ENCODE data around the gene PRCD.

Gene PRCD

GRCh38 chr17:76568811-76569221 lies 29.0 kb downstream of the PRCD start:
- no peak overlapping the region for H3K27ac ChIP-seq
- TF ChIP-seq CTCF (conservative IDR thresholded peaks at IDR 0.05): no peak

GRCh38 chr17:76569607-76570279 lies 29.9 kb downstream of the PRCD start:
- TF ChIP-seq CTCF (conservative IDR thresholded peaks at IDR 0.05): no peak

GRCh38 chr17:76570457-76570856 lies 30.6 kb downstream of the PRCD start:
- TF ChIP-seq CTCF (conservative IDR thresholded peaks at IDR 0.05): no peak
- no peak overlapping the region for H3K27ac ChIP-seq

More at GRCh38 chr17:76569607-76570279, 29.9 kb downstream of the PRCD start:
- no peak overlapping the region for H3K27ac ChIP-seq

- H3K27ac ChIP-seq: no peak overlapping the region
Observed at GRCh38 chr17:76570877-76571471, 31.1 kb downstream of the PRCD start.

GRCh38 chr17:76572201-76572910 lies 32.5 kb downstream of the PRCD start:
- TF ChIP-seq CTCF (conservative IDR thresholded peaks at IDR 0.05): no peak
- H3K27ac ChIP-seq: no peak overlapping the region

More at GRCh38 chr17:76570877-76571471, 31.1 kb downstream of the PRCD start:
- TF ChIP-seq CTCF (conservative IDR thresholded peaks at IDR 0.05): no peak

GRCh38 chr17:76573096-76573495 lies 33.3 kb downstream of the PRCD start:
- no peak overlapping the region for H3K27ac ChIP-seq
- TF ChIP-seq CTCF (conservative IDR thresholded peaks at IDR 0.05): no peak

GRCh38 chr17:76574166-76574565 lies 34.3 kb downstream of the PRCD start:
- no peak for TF ChIP-seq CTCF (conservative IDR thresholded peaks at IDR 0.05)
- no peak overlapping the region for H3K27ac ChIP-seq
